Lower leg skin (tissue), 4 donors: ENCODE measurements around the gene SHISA2. TPM values are rescaled to one million over a fixed set of nuclear protein-coding genes. Genes with fewer than 3 reads are reported as not detected.

Source experiments
- DNase-seq, 2 donors: peaks; one replicate each; pipeline ENCODE4 v3.0.0-alpha.2; 2019; ENCODE audit warnings: low spot score in 2 of 2
- H3K4me3 ChIP-seq: fragments of 200-600 bp; sonication (generic); 2 replicates; pipeline ENCODE4 v1.5.1; 2017; ENCODE audit warnings: mild to moderate bottlenecking, low read depth; ENCODE audit not compliant: poor library complexity, severe bottlenecking
- POLR2A ChIP-seq, 2 donors: fragments of 450-650 bp; IDR thresholded peaks; one replicate each; pipeline ENCODE4 v1.6.1; 2016 to 2017; ENCODE audit warnings: antibody characterized with exemption in 2 of 2, mild to moderate bottlenecking in 1 of 2, moderate library complexity in 1 of 2
- WGBS, 2 donors: methylation state at CpG; one replicate each; pipeline ENCODE4 v1.1.5; 2018; 5-methylcytosine and 5-hydroxymethylcytosine counted together
- intact Hi-C: fragments of 100-400 bp; cut with DNase I; formaldehyde crosslinking; loops from one replicate; pipeline ENCODE4 v1.15.0; 2023; ENCODE audit warnings: low total_unique reads
- total RNA-seq, 4 donors: library from RNA; depleted of rRNA; stranded (reverse); fragments of >200 nt; gene quantifications; one replicate each; pipeline ENCODE4 v1.1.0, GENCODE V29; 2016
- TF ChIP-seq, protein P1 (sequence below), 3 donors: fragments of 450-650 bp; IDR thresholded peaks; one replicate each; pipeline ENCODE4 v1.5.1; 2016; ENCODE audit warnings: antibody characterized with exemption in 3 of 3, mild to moderate bottlenecking in 3 of 3, moderate library complexity in 2 of 3

SHISA2 gene
- total RNA-seq, 4 donors from 2014 or later, result 0.19 to 5.8 (median 0.99) TPM

- DNase-seq, result no peak
- intact Hi-C loops, result no loop called here
- H3K4me3 ChIP-seq, result no peak overlapping the region
- TF ChIP-seq, protein P1, sequence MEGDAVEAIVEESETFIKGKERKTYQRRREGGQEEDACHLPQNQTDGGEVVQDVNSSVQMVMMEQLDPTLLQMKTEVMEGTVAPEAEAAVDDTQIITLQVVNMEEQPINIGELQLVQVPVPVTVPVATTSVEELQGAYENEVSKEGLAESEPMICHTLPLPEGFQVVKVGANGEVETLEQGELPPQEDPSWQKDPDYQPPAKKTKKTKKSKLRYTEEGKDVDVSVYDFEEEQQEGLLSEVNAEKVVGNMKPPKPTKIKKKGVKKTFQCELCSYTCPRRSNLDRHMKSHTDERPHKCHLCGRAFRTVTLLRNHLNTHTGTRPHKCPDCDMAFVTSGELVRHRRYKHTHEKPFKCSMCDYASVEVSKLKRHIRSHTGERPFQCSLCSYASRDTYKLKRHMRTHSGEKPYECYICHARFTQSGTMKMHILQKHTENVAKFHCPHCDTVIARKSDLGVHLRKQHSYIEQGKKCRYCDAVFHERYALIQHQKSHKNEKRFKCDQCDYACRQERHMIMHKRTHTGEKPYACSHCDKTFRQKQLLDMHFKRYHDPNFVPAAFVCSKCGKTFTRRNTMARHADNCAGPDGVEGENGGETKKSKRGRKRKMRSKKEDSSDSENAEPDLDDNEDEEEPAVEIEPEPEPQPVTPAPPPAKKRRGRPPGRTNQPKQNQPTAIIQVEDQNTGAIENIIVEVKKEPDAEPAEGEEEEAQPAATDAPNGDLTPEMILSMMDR (IDR thresholded peaks at IDR 0.05), result no peak
- TF ChIP-seq POLR2A (IDR thresholded peaks at IDR 0.05), result no peak
- WGBS, 2 donors, result 60 to 61% methylated on average over 7 of the region's 7 CpGs
These were observed 32.6 kb downstream of the SHISA2 start for GRCh38 chr13:26019251-26019650.

GRCh38 chr13:26017932-26018665 lies 33.7 kb downstream of the SHISA2 start:
- no peak for DNase-seq
- WGBS, 2 donors, result 59 to 67% methylated on average over 6 of the region's 6 CpGs
- intact Hi-C loops, result no loop called here
- no peak overlapping the region for H3K4me3 ChIP-seq
- TF ChIP-seq POLR2A (IDR thresholded peaks at IDR 0.05), result no peak
- TF ChIP-seq, protein P1 (IDR thresholded peaks at IDR 0.05), result no peak

GRCh38 chr13:26017196-26017921 lies 34.5 kb downstream of the SHISA2 start:
- H3K4me3 ChIP-seq, result no peak overlapping the region
- intact Hi-C loops, result no loop called here
- whole genome bisulfite sequencing, 2 donors, result 62 to 66% methylated on average over 9 of the region's 9 CpGs
- TF ChIP-seq, protein P1 (IDR thresholded peaks at IDR 0.05), result no peak
- TF ChIP-seq POLR2A (IDR thresholded peaks at IDR 0.05), result no peak
- DNase-seq, result no peak

DNA sequence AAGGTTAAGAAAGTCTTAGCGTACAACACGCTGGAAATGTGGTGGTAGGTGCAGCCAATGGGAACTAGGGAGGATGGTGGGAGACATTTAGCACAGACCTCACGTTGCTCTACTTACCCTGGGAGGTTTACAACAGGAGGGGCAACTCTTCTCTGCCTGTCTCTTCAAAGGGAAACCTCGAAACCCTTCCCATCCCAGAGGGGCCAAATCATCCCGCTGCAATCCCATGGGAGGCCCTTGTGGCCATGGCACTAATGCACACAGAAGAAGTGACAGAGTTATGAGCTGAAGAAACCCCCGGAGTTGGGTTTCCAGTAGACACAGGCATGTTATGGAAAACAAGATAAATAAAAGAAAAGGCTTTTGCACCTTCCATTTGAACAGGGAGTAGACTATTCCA lies 35.6 kb downstream of the SHISA2 start:
- no peak for DNase-seq
- intact Hi-C loops, result no loop called here
- 88 to 95% methylated on average over 6 of the region's 6 CpGs for WGBS, 2 donors
- no peak overlapping the region for H3K4me3 ChIP-seq
- TF ChIP-seq, protein P1 (IDR thresholded peaks at IDR 0.05), result no peak
- no peak for TF ChIP-seq POLR2A (IDR thresholded peaks at IDR 0.05)

GRCh38 chr13:26015271-26016125 lies 36.3 kb downstream of the SHISA2 start:
- intact Hi-C loops, result no loop called here
- WGBS, 2 donors, result 73 to 78% methylated on average over 10 of the region's 10 CpGs
- no peak for TF ChIP-seq POLR2A (IDR thresholded peaks at IDR 0.05)
- TF ChIP-seq, protein P1 (IDR thresholded peaks at IDR 0.05), result no peak
- DNase-seq, result no peak
- H3K4me3 ChIP-seq, result no peak overlapping the region
